T-helper 2 cell treated with Interferon-gamma antibody and Interleukin-4, amounts not matched to agents 100 ng/mL and 5 ng/mL, for 36 hours (primary cell): ENCODE measurements around the gene PALD1. TPM values are rescaled to one million over a fixed set of nuclear protein-coding genes. Genes with fewer than 3 reads are reported as not detected.
"Not testable (repeated sequence)": the region's sequence is repeated elsewhere in the genome, so short reads cannot be mapped to it uniquely, and the experiment has no call there.

Experiments
- intact Hi-C: fragments of 100-400 bp; cut with micrococcal nuclease; formaldehyde crosslinking; loops from one replicate; pipeline ENCODE4 v1.15.1; 2023
- total RNA-seq: library from RNA; stranded (reverse); gene quantifications from 2 replicates; pipeline ENCODE4 v1.2.3, GENCODE V29; 2022

Gene PALD1
- total RNA-seq, 1 donor from 2014 or later, result 1.1 TPM

DNA sequence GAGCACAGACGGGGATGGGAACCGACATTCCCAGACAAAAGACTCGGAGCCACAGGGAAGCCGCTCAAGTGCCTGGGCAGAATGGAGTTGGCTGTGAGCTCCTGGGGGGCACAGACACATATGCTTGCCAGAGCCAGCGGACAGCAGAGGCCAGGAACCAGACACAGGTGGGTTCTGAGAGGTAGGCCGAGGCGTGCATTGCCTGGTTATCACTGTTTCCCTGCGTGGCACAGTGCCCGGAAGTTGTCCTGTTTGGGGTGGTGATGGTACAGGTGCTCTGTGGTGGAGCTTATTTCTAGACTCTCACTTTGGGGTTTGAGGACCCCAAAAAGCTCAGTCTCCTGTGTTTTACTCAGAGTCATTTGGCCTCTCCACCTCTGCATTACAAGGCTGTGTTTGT lies 2.5 kb downstream of the PALD1 start:
- intact Hi-C loops, result no loop called here

DNA sequence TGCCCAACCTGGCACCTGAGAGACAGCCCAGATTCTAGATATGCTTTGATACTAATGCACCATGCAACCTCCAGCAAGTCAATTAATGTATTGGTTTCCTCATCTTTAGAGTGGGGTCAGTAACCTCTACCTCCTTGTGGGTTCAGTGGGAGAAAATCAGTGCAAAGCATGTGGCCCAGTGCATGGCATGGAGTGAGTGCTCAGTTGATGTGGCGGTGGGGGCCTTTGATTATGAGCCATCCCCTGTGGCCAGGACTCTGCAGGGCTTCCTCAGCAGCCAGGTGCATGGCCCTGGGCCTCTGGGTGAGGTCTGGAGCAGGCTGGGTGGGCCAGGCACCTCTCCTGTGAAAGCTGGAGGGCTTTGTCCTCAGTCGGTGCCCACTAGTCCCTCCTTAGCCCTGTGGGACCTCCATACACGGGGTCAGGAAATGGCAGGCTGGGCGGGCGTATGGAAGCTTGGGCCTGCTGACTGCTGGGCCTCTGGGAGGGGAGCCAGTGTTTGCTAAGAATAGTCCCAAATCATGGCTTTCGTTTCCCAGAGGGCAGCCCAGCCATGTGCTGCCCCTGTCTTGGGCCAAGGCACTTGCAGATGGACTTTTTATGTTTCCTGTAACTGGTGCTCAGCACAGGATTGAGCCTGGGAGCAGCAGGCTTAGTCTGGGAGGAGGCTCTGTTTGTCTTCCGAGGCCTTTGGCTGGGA lies 3.4 kb downstream of the PALD1 start:
- intact Hi-C loops, result no loop called here

DNA sequence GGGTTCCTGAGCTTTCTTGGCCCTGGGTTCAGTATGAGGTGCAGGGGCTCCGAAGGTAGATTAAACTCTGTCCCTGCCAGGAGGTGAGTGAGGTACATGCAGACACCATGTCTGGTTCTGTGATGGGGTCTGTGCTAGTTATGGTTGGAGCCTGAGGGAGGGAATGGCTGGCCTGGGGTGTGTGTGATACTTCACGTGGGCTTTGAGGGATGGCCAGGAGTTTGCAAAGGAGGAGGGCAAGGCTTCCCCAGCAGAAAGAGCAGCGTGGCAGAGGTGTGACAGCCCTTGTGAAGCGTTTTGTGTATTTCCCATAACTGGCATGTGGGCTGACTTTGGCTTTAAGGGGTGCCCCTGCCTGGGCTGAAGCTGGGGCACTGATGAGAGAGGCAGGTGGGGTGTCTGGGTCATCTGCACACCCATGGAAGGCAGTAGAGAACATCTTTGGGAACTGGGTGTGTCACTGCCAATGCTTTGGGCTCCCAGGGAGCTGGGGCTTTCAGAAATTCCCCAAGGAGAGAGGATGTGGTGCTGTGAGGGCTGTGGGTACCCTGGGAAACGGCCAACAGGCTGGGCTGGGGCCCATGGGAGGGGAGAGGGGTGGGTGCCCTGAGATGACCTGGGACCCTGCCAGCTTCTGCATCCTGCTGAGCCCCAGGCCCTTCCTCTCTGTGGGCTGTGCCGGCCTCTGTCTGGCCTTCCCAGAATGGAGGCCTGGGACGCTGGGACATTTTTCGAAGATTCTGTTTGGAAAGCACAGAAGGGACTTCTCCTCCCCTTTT lies 4.6 kb downstream of the PALD1 start:
- intact Hi-C loops, result no loop called here

DNA sequence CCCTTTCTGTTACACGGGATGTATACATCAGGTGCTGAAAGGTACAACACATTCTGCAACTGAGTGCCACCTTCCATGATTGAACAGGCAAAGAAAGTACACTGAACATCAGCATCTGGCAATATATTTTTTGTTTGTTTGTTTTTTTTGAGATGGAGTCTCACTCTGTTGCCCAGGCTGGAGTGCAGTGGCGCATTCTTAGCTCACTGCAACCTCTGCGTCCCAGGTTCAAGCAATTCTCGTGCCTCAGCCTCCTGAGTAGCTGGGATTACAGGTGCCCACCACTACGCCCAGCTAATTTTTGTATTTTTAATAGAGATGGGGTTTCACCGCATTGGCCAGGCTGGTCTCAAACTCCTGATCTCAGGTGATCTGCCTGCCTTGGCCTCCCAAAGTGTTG lies 5.3 kb downstream of the PALD1 start:
- intact Hi-C loops, result not testable (repeated sequence)

DNA sequence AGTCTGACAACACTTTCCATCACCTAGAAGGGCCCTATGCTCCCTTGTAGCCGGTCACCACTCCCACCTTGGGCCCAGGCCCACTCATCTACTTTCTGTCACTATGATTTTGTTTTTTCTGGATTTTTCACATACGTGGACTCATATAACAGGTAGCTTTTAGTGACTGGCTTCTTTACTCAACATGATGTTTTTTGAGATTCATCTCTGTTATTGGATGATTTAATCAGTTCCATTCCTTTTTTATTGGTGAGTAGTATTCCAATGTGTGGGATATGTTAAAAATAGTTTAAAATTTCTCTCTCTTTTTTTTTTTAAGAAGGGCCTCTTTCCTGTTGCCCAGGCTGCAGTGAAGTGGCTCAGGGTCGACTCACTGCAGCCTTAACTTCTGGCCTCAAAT lies 9.3 kb downstream of the PALD1 start:
- intact Hi-C loops, result no loop called here

DNA sequence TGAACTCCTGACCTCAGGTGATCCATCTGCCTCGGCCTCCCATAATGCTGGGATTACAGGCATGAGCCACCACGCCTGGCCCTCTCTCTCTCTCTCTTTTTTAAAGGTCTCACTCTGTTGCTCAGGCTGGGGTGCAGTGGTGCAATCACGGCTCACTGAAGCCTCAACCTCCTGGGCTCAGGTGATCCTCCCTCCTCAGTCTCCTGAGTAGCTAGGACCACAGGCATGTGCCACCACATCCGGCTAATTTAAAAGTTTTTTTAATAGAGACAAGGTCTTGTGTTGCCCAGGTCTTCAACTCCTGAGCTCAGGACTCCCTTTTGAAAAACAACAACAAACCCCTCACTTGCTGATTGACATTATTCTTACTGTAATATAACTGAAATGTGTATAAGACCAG lies 11.6 kb downstream of the PALD1 start:
- intact Hi-C loops, result no loop called here

DNA sequence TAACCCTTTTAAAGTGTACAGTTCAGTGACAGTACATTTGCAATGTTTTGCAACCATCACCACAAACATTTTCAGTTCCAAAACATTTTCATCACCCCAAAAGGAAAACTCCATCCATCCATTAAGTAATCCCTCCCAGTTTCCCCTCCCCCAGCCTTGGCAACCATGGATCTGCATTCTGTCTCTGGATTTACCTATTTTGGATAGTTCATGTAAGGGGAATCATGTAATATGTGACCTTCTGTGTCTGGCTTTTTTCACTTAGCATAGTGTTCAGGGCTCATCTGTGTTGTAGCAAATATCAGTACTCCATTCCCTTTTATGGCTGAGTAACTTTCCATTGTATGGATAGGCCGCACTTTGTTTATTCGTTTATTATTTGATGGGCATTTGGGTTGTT lies 13.0 kb downstream of the PALD1 start:
- intact Hi-C loops, result no loop called here

DNA sequence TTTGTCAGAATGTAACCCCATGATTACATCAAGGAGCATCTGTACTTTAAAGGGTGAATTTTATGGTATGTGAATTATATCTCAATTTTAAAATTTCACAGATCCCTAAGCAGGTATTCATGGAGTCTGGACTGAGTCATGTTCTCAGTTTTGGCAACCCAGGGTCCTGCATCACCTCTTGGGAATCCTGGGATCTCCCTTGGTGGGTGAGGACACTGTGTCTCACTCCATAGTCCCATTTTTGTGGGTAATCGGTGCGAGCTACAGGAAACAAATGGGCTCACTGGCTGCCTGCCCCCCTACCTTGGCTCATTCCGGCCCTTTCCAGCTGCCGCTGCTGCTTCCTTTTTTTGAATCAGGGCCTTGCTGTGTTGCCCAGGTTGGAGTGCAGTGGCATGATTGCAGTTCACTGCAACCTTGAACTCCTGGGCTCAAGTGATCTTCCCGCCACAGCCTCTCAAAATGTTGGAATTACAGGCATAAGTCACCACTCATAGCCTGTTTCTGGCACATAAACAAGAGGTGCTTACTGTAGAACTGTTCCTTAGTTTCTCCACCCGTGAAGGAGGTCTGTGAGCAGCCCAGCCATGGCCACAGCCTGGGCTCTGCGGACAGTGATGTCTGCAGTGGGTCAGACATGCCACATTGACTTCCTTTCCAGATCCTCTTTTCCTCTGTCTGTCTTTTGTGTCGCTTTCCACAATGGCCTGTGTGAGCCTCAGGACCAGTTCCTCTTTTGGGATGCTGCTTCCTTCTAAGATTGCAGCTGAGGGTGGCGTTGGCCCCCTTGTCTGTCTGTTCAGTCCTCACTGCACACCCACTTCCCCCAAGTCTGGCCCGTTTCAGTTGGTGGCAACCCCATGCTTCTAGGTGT lies 14.5 kb downstream of the PALD1 start:
- intact Hi-C loops, result no loop called here

DNA sequence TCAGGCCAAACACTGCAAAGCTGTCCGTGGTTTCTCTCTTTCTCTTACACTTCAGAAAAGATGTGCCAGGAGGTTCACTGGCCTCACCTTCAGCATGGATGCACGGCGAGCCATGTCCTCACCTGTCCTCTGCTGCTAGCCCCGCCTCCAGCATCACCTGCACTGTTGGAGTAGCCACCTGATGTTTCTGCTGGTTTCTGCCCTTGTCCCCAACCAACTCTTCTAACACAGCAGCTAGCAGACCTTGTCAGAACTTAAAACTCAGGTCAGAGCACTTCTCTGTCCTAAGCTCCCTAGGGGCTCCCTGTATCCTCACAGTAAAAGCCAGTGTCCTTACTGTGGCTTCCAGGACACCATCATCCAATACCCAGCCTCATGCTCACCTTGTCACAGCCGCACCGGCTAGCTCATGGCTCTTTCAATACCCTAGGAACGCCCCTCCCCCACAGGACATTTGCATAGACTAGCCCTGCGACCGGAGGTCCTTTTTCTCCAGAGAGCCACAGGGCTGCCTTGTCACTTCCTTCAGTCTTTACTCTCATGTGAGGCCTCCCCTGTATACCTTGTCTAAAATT lies 15.2 kb downstream of the PALD1 start:
- intact Hi-C loops, result no loop called here

DNA sequence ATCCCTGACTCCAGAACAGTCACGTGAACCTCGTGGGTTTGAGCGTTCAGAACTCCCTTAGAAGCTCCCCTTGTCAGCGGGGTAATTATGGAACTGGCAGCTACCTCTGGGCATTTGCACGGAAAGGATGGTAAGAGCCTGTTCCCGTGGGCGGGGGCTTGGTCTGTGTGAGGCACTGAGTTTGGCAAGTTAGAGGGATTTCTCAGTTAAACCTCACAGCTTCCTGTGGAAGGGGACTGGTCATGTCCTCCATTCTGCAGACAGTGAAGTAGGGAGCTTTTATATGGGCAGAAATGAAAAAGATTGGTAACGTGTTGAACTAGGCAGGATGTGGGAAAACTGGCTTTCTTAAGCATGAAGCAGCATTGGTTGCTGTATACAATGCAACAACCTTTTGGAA lies 16.0 kb downstream of the PALD1 start:
- intact Hi-C loops, result no loop called here

DNA sequence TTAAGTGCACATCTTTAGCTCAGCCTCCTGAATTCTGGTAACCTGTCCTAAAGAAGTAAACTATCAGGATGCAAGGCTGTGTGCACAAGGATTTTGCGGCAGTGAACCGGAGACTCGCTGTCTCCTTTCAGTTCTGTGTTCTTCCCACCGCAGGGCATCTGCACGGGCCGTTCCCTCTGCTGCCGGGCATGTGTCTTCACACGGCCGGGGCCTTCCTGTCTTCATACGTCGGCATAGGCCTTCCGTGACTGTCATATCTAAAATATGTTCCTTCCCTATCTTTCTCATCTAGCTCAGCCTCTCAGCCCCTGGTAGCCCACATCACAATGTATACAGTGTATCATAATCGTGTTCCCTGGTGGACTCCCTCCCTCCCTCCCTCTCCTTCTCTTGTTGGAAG lies 16.4 kb downstream of the PALD1 start:
- intact Hi-C loops, result no loop called here

DNA sequence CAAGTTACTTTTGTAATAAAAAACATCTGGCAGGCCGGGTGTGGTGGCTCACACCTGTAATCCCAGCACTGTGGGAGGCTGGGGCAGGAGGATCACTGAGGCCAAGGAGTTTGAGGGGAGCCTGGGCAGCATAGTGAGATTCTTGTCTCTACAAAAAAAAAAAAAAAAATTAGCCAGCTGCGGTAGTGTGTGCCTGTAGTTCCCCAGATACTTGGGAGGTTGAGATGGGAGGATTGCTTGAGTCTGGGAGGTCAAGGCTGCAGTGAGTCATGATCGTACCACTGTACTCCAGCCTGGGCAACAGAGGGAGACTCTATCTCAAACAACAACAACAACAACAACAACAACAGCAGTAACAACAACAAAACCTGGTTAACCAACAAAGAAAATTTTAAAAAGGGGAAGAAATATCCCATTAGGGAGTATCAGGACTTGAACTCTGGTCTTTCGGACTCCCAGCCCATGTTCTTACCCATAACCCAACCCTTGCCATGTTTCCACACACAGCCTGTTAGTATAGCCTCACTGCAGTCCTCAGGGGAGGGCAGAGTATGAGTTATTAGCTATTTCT lies 17.2 kb downstream of the PALD1 start:
- intact Hi-C loops, result no loop called here

DNA sequence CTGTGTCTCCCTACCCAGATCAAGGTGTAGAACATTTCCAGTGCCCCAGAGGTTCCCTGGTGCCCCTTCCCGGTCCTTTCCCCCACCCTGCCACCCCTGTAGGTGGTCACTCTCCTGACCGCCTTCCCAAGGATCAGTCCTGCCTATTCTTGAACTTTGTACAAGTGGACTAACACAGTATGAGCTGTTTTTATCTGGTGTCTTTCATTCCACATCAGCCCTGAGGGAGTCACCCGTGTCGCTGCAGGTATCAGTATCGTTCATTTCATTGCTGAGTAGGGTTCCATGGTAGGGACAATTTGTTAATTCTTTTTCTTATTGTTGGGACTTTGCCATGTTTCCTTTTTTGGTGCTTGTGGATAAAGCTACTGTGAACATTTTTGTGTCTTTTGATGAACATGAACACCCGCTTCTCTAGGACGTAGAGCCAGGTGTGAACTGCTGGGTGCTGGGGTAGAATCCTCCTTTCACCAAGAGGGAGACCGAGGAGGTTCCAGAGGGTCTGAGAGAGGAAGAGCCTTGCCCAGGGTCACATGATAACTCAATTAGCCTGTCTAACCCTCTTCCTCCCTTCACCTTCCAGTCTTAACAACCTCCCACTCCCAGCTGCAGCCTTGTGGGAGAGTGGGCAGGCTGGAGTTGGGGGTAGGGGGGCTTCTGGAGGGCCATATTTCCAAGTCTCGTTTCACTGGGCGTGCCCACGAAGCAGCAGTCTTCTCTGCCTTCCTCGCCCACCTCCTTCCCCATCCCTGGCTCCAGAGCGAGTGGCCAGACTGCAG lies 18.0 kb downstream of the PALD1 start:
- intact Hi-C loops, result no loop called here

DNA sequence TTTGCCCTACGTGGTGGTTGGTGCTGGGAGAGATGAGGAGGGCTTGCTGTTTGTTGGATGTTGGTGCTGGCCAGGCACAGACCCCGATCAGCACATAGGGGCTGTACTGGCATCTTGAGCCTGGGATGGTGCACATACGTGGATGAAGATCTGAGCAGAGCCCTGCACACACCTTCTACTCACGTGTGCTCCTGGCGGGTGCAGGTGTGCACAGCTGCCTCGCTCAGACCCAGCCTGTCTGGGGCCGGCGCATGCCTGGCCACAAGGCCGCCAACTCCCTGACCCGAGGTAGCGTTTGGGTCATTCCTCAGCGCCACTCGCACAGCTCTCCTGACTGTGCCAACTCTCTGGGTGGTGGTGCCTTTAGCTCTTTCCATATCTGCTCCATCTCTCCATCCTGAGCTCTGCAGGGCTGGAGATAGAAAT lies 18.6 kb downstream of the PALD1 start:
- intact Hi-C loops, result no loop called here

DNA sequence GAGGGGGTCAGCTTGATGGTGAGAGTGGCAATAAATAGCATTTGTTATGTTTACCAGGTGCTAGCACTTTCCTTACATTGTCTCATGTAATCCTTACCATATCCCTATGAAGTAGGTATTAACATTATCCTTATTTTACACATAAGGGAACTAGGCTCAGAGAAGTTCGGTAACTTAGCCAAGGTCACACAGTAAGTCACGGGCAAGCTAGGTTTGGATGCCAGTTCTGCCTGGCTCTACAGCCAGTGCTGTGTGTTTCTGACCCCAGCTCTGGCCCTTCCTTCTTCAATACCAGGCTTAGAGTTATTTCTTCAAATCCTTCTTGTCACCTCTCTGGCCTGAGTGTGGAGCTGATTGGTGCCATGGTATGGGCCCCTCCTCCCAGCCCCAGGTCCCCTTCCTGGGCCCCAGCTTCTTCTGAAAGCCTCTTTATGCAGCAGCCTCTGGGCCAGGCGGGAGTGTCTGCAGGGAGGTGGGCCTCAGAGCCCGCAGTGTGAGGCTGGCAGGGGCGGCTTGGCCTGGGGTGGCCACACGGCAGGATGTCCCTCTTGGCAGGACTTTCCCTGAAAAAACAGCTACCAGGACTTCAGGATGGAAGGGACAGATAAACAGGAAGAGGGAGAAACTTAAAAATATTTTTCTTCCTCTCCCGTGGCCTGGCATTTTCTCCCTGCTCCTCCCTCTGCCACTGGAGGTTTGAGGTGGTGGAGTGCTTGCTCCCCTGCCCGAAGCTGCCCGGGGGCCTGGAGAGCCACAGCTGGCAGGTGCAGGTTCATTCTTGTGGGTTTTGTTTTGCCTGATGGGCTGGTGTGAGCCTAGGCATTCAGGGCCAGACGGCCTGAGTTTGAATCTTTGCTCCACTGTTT lies 20.6 kb downstream of the PALD1 start:
- intact Hi-C loops, result no loop called here

DNA sequence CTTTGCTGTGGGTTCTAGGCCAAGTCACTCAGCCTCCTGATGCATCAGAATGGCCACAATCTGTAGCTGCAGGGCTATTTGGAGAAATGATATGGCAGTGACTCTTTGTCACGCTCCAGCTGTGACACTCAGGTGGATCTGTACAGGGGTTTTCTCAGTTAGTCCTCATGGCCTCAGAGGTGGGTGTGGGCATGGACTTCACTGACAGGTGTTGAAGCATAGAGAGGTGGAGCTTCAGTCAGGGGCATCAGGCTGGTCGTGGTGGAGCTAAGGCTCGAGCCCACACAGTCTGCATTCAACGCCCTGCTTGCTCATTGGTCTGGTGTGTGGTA lies 21.2 kb downstream of the PALD1 start:
- intact Hi-C loops, result no loop called here

DNA sequence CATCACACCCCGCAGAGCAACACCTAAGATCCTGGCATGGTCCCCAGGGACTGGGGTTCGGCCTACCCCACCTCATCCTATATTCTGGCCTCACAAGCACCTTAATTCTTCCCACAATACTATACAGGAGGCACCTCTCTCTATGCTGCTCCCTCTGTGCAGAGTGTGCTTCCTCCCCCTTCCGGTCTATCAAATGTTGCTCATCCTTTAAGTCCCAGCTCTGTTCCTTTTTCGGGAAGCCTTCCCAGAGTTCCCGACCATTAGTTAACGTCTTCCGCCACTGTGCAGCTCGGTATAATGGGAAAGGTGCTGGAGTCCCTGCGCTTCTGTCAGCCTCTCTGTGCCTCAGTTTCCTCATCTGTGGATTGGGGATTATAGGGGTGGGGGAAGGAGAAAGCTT lies 21.8 kb downstream of the PALD1 start:
- intact Hi-C loops, result no loop called here

DNA sequence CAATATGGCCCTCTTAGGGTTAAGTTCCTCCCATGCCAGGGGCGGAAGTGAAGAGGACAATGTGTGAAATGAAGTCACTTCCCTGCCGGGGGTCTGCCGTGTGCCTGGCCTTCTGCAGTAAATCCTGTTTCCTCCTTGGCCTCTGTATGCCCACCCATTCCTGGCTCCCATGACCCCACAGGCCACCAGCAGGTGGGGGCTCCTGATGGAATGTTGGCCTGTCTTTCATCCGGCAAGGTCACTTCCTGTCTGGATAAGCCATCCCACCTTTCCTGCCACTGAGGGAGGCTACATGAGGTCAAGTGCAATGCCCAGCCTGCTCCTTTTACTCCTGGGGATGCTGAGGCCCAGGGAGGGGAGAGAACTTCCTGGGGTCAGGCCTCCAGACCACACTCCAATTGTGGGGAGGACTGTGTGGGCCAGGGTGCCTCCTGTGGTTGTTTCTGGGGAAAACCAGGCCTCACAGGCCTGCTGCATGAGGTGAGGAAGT lies 22.3 kb downstream of the PALD1 start:
- intact Hi-C loops, result no loop called here

DNA sequence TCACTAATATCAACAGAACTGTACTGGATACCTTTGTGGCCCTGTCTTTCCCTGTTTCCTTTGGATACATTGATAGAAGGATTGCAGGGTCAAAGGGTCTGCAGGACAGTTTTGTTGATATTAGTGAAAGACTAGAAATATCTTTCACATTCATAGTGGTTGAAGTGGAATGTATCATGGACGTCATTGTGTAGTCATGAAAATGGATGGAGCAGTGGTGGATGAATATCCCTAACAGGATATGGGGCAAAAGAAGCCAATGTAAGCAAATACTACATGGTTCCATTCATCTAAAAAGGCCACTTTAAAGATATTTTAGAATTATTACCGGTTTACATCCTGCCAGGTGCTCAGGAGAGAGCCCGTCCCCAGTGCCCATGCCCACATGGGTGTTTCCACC lies 23.8 kb downstream of the PALD1 start:
- intact Hi-C loops, result no loop called here

DNA sequence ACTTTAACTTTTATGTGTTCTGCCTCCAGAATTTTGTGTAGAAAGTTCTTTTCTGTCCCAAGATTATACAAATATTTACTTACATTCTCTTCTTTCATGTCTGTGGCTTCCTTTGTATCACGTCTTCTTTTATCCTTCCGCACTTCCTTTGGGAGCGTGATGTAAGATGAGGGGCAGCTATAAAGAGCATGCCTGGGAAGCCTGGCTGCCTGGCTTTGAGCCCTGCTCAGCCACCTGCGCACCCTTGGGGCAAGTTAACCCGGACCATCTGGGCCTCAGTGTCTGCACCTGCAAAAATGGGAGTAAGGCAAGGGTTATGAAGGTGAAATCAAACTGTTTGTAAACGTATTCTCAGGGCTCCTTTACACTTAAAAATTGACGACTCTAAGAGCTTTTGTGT lies 25.2 kb downstream of the PALD1 start:
- intact Hi-C loops, result no loop called here
